NCI-H446 treated with DMSO at 0.1 percent for 48 hours (cell line): ENCODE results near the gene TBCCD1.
"Not testable (repeated sequence)": the region's sequence is repeated elsewhere in the genome, so short reads cannot be mapped to it uniquely, and the experiment has no call there.

Experiments used
- DNase-seq: peaks from one replicate; lab custom pipeline; 2025; lab: John Stamatoyannopoulos, UW

TBCCD1 gene

GRCh38 chr3:186549497-186549896, 17.6 kb downstream of the TBCCD1 start:
- no peak for DNase-seq

- DNase-seq: no peak
These were observed 22.9 kb downstream of the TBCCD1 start, which contains the start of gene CRYGS for GRCh38 chr3:186544281-186544680. CRYGS (minus strand) TSS chr3:186544380; CDS start chr3:186544326, 54 bp downstream.

GRCh38 chr3:186540835-186541226, 26.3 kb downstream of the TBCCD1 start:
- DNase-seq: no peak

- peak; percentile 31 for DNase-seq
These were observed 26.8 kb downstream of the TBCCD1 start for GRCh38 chr3:186540221-186540834.

GRCh38 chr3:186538779-186539178, 28.4 kb downstream of the TBCCD1 start:
- DNase-seq: no peak

- DNase-seq: no peak
These were observed 30.0 kb downstream of the TBCCD1 start for GRCh38 chr3:186536883-186537844.

- DNase-seq: no peak
These were observed 32.9 kb downstream of the TBCCD1 start for GRCh38 chr3:186534113-186534669.

- DNase-seq: no peak
These were observed 34.5 kb downstream of the TBCCD1 start for GRCh38 chr3:186532598-186533072.

GRCh38 chr3:186531694-186532093, 35.4 kb downstream of the TBCCD1 start:
- DNase-seq: not testable (repeated sequence)

- no peak for DNase-seq
These were observed 36.7 kb downstream of the TBCCD1 start for GRCh38 chr3:186530415-186530814.

- peak; percentile 73 for DNase-seq
These were observed 37.7 kb downstream of the TBCCD1 start for GRCh38 chr3:186529201-186529999.

GRCh38 chr3:186526256-186526606, 40.9 kb downstream of the TBCCD1 start:
- peak; percentile 81 for DNase-seq

GRCh38 chr3:186525369-186526255, 41.5 kb downstream of the TBCCD1 start:
- no peak for DNase-seq

GRCh38 chr3:186524616-186525015, 42.5 kb downstream of the TBCCD1 start:
- no peak for DNase-seq

- DNase-seq: no peak
These were observed 43.7 kb downstream of the TBCCD1 start for GRCh38 chr3:186523434-186523833.

- no peak for DNase-seq
These were observed 44.1 kb downstream of the TBCCD1 start for GRCh38 chr3:186523022-186523421.

GRCh38 chr3:186520957-186521842, 45.9 kb downstream of the TBCCD1 start:
- no peak for DNase-seq

- peak; percentile 10 for DNase-seq
These were observed 46.7 kb downstream of the TBCCD1 start for GRCh38 chr3:186520431-186520830.

GRCh38 chr3:186519021-186519658, 48.0 kb downstream of the TBCCD1 start:
- DNase-seq: no peak
